Bronchial epithelial cell (primary cell): ENCODE measurements around the gene LRRC37B. TPM values are rescaled to one million over a fixed set of nuclear protein-coding genes. Genes with fewer than 3 reads are reported as not detected.
"Not testable (repeated sequence)": the region's sequence is repeated elsewhere in the genome, so short reads cannot be mapped to it uniquely, and the experiment has no call there.

Source experiments
- DNase-seq: peaks from one replicate; pipeline ENCODE4 v3.0.0-alpha.2; 2010; ENCODE audit warnings: low read depth
- FAIRE-seq: peaks from 2 replicates; lab custom pipeline; 2011; peaks lifted over from hg19 to GRCh38; lab: Jason Lieb, UNC
- H3K27me3 ChIP-seq: 2 replicates; pipeline ENCODE4 v1.5.1; 2011; ENCODE audit warnings: low read length; ENCODE audit not compliant: control insufficient read depth, insufficient read depth
- H3K36me3 ChIP-seq: 2 replicates; pipeline ENCODE4 v1.5.1; 2011; ENCODE audit warnings: low read length; ENCODE audit not compliant: control insufficient read depth, insufficient read depth
- H3K4me3 ChIP-seq: 2 replicates; pipeline ENCODE4 v1.5.1; 2011; ENCODE audit warnings: mild to moderate bottlenecking, low read depth, low read length, control low read depth
- CTCF ChIP-seq: IDR thresholded peaks from 2 replicates; pipeline ENCODE4 v1.5.1; 2011; ENCODE audit warnings: mild to moderate bottlenecking, moderate library complexity, low read length, control low read depth, inconsistent platforms; ENCODE audit not compliant: insufficient read depth, severe bottlenecking
- total RNA-seq: library from RNA; depleted of rRNA; stranded (reverse); fragments of >200 nt; gene quantifications from 2 replicates; pipeline ENCODE4 v1.2.1, GENCODE V29; 2014

The LRRC37B gene
- total RNA-seq = 13.2 and 13.3 TPM in 2 replicates

- peak within 1 kb of the TSS; percentile 72 for H3K4me3 ChIP-seq
- no peaks in the 10 kb centered on the region for H3K27me3 ChIP-seq
- no peaks in the 10 kb centered on the region for H3K36me3 ChIP-seq
- peak; percentile 88 for TF ChIP-seq CTCF
- DNase-seq = peak; percentile 51
- no peak for FAIRE-seq
Observed at GRCh38 chr17:32006957-32007462, at the start of gene LRRC37B. LRRC37B (plus strand) TSS chr17:32007383; CDS start chr17:32021393, 14,010 bp downstream.

- H3K4me3 ChIP-seq, H3K36me3 ChIP-seq, FAIRE-seq, H3K27me3 ChIP-seq, DNase-seq: not testable (repeated sequence)
Observed at GRCh38 chr17:31964131-31964530, 43.1 kb upstream of the LRRC37B start.

GRCh38 chr17:31967648-31968047, 39.5 kb upstream of the LRRC37B start:
- Histone ChIP-seq H3K27me3 (no peaks in the 10 kb centered on the region), H3K36me3 (peaks cover 2% of the 10 kb centered on the region), H3K4me3 (no peak overlapping the region)
- FAIRE-seq (no peak), DNase-seq (no peak)
- no peak for TF ChIP-seq CTCF

- not testable (repeated sequence) for H3K36me3 ChIP-seq
Observed at GRCh38 chr17:31970416-31970815, 36.8 kb upstream of the LRRC37B start.

GRCh38 chr17:31974269-31975071, 32.7 kb upstream of the LRRC37B start:
- H3K36me3 ChIP-seq, H3K27me3 ChIP-seq, FAIRE-seq, H3K4me3 ChIP-seq: not testable (repeated sequence)
- peak; percentile 51 for DNase-seq

More at GRCh38 chr17:31970416-31970815, 36.8 kb upstream of the LRRC37B start:
- FAIRE-seq, H3K27me3 ChIP-seq, DNase-seq, H3K4me3 ChIP-seq: not testable (repeated sequence)

- not testable (repeated sequence) for H3K27me3 ChIP-seq, FAIRE-seq
Observed at GRCh38 chr17:31975391-31975790, 31.8 kb upstream of the LRRC37B start.

GRCh38 chr17:31991821-31992220, 15.4 kb upstream of the LRRC37B start:
- not testable (repeated sequence) for H3K27me3 ChIP-seq, H3K36me3 ChIP-seq, DNase-seq, H3K4me3 ChIP-seq, FAIRE-seq

More at GRCh38 chr17:31975391-31975790, 31.8 kb upstream of the LRRC37B start:
- H3K4me3 ChIP-seq, H3K36me3 ChIP-seq: not testable (repeated sequence)
- DNase-seq = peak; percentile 41

- H3K4me3 ChIP-seq = no peak overlapping the region
- DNase-seq (no peak), FAIRE-seq (no peak)
- H3K36me3 ChIP-seq = peaks cover 4% of the 10 kb centered on the region
- no peak for TF ChIP-seq CTCF
- H3K27me3 ChIP-seq = no peaks in the 10 kb centered on the region
Observed at GRCh38 chr17:31997005-31997404, 10.2 kb upstream of the LRRC37B start.
